Caco-2 (cell line): ENCODE measurements around the gene NXPH4. TPM values are rescaled to one million over a fixed set of nuclear protein-coding genes. Genes with fewer than 3 reads are reported as not detected.

Source experiments
- BruUV-seq: library from RNA; stranded (reverse); fragments of 400-500 nt; replicated peaks from 2 replicates; lab custom pipeline; 2021; lab: Mats Ljungman, UMichigan
- CTCF ChIA-PET: fragments of 300-600 bp; sonication (Branson Sonifier 250); formaldehyde crosslinking; loops from one replicate; lab custom pipeline; 2022; ENCODE audit warnings: antibody characterized with exemption; lab: Charles Lee
- POLR2A ChIA-PET: fragments of 300-600 bp; sonication (Branson Sonifier 250); formaldehyde crosslinking; loops from one replicate; lab custom pipeline; 2022; ENCODE audit warnings: antibody characterized with exemption; lab: Charles Lee
- DNase-seq, 2 experiments: peaks; one replicate each; pipeline versions ENCODE4 v3.0.0 to v3.0.0-alpha.2; 2020 to 2022
- H3K27me3 ChIP-seq: replicated peaks from 2 replicates; pipeline ENCODE4 v1.6.0; 2011; ENCODE audit warnings: low read length; ENCODE audit not compliant: control insufficient read depth, insufficient read depth
- H3K36me3 ChIP-seq: 2 replicates; pipeline ENCODE4 v1.5.1; 2011; ENCODE audit warnings: low read length; ENCODE audit not compliant: control insufficient read depth, insufficient read depth
- H3K4me1 ChIP-seq: fragments of 250-450 bp; sonication (Bioruptor Pico); 2 replicates; pipeline ENCODE4 v1.5.1; 2020; ENCODE audit warnings: mild to moderate bottlenecking
- H3K4me3 ChIP-seq: 2 replicates; pipeline ENCODE4 v1.5.1; 2011; ENCODE audit warnings: low read depth, mild to moderate bottlenecking, control low read depth, low read length
- H3K9me3 ChIP-seq: fragments of 250-450 bp; sonication (Bioruptor Pico); 2 replicates; pipeline ENCODE4 v1.5.1; 2020; ENCODE audit warnings: mild to moderate bottlenecking, moderate library complexity
- H3K27ac Mint-ChIP-seq: one replicate; pipeline ENCODE4 v1.8.0; 2022; ENCODE audit warnings: mixed read lengths; ENCODE audit not compliant: unreplicated experiment
- H3K27me3 Mint-ChIP-seq: one replicate; pipeline ENCODE4 v1.8.0; 2022; ENCODE audit warnings: mixed read lengths; ENCODE audit not compliant: insufficient read depth, unreplicated experiment
- H3K36me3 Mint-ChIP-seq: one replicate; pipeline ENCODE4 v1.8.0; 2022; ENCODE audit warnings: mild to moderate bottlenecking, mixed read lengths; ENCODE audit not compliant: insufficient read depth, unreplicated experiment
- H3K4me1 Mint-ChIP-seq: one replicate; pipeline ENCODE4 v1.8.0; 2022; ENCODE audit warnings: low read depth, mixed read lengths; ENCODE audit not compliant: unreplicated experiment
- H3K4me3 Mint-ChIP-seq: one replicate; pipeline ENCODE4 v1.8.0; 2022; ENCODE audit warnings: mild to moderate bottlenecking, moderate library complexity, mixed read lengths; ENCODE audit not compliant: unreplicated experiment
- H3K9me3 Mint-ChIP-seq: one replicate; pipeline ENCODE4 v1.8.0; 2022; ENCODE audit warnings: mixed read lengths; ENCODE audit not compliant: unreplicated experiment
- intact Hi-C: fragments of 100-400 bp; cut with micrococcal nuclease; formaldehyde crosslinking; loops from one replicate; pipeline ENCODE4 v1.10.0; 2022; ENCODE audit not compliant: unreplicated experiment
- total RNA-seq: library from RNA; stranded (reverse); gene quantifications from 2 replicates; pipeline ENCODE4 v1.2.3, GENCODE V29; 2022
- TF ChIP-seq, protein P1 (sequence below), 2 experiments: fragments of 200-600 bp in 1 of 2; IDR thresholded peaks; 1 replicate in 1 of 2; 2 replicates in 1 of 2; pipeline versions ENCODE4 v1.5.1 to v1.8.0; 2011 to 2022; ENCODE audit warnings: antibody characterized with exemption in 1 of 2, control low read depth in 1 of 2, inconsistent platforms in 1 of 2, low read depth in 1 of 2, low read length in 1 of 2, mild to moderate bottlenecking in 1 of 2, moderate library complexity in 1 of 2; ENCODE audit not compliant: insufficient read depth in 1 of 2, severe bottlenecking in 1 of 2, unreplicated experiment in 1 of 2

NXPH4 gene
- total RNA-seq, 1 experiment from 2014 or later = 10.0 TPM

DNA sequence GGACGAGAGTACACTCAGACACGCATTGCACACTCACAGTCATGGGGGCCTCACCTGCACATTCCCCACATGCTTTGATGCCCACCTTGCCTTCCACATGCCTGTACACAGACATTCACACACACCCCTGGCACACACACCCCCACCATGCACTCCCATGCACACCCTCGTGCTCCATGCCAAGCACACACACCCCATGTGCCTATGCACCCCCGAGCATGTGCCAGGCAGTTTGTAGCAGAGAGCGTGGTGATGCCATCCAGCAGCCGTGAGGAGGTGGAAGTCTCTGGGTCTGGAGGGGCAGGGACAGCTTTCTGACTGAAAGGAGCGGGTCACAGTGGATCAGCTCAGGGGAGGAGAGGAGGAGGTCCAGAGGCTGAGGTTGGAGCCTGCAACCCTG, 10.7 kb upstream of the NXPH4 start:
- Histone ChIP-seq H3K4me3 (no peak overlapping the region), H3K27me3 (no peaks in the 10 kb centered on the region), H3K4me1 (no peaks in the 10 kb centered on the region), H3K36me3 (peaks cover 1% of the 10 kb centered on the region), H3K9me3 (no peaks in the 10 kb centered on the region)
- Mint-ChIP-seq H3K27me3 (no peaks in the 10 kb centered on the region), H3K9me3 (no peaks in the 10 kb centered on the region), H3K27ac (no peak overlapping the region), H3K4me1 (no peaks in the 10 kb centered on the region), H3K4me3 (no peak overlapping the region), H3K36me3 (peaks cover 34% of the 10 kb centered on the region)
- ChIA-PET POLR2A (no interaction called here), CTCF (interaction anchor here (1.0 kb wide), 1 partner anchor 79 kb away, joined by 3 read pairs; no protein-coding TSS in a partner anchor)
- intact Hi-C loops = no loop called here
- TF ChIP-seq, protein P1, sequence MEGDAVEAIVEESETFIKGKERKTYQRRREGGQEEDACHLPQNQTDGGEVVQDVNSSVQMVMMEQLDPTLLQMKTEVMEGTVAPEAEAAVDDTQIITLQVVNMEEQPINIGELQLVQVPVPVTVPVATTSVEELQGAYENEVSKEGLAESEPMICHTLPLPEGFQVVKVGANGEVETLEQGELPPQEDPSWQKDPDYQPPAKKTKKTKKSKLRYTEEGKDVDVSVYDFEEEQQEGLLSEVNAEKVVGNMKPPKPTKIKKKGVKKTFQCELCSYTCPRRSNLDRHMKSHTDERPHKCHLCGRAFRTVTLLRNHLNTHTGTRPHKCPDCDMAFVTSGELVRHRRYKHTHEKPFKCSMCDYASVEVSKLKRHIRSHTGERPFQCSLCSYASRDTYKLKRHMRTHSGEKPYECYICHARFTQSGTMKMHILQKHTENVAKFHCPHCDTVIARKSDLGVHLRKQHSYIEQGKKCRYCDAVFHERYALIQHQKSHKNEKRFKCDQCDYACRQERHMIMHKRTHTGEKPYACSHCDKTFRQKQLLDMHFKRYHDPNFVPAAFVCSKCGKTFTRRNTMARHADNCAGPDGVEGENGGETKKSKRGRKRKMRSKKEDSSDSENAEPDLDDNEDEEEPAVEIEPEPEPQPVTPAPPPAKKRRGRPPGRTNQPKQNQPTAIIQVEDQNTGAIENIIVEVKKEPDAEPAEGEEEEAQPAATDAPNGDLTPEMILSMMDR (IDR thresholded peaks at IDR 0.05; ENCODE audit: insufficient read depth in 1 of 2, low read depth in 1 of 2, low read length in 1 of 2, severe bottlenecking in 1 of 2, unreplicated experiment in 1 of 2) = no peak
- BruUV-seq = no TSS peak
- DNase-seq = no peak

DNA sequence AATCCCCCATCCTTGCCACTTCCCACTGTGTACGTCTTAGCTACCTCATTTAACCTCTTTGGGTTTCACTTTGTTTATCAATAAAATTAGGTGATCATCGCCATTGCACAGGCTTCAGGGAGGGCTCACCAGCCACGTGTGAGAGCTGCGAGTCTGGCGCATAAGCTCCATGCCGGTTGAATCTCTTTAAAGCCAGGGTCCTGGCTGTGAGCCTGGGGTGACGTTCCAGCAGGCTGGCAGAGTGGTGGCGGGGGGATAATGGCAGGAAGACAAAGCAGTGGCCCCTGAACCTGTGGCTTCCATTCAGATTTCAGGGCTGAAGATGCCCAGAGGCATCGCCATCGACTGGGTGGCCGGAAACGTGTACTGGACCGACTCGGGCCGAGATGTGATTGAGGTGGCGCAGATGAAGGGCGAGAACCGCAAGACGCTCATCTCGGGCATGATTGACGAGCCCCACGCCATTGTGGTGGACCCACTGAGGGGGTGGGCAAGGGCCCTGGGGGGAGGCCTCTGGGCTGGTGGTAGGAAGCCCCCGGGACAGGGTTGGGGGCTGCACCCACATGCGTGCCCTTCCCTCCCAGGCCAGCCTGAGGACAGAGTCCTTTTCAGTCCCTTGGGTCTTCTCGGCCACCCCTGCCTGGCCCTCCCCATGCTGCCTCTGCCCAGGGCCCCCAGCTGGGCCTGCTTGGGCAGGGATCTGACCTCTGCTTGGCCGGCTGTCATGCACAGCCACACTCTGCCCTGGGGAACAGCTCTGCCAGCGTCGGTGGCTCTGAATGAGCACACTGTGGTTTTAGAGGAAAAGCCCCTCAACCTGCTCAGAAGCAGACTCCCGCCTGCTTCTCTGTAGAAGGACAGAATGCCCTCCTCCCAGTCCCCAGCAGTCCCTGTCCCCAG, 8.6 kb upstream of the NXPH4 start:
- Histone ChIP-seq H3K4me1 (no peaks in the 10 kb centered on the region), H3K4me3 (no peak overlapping the region), H3K27me3 (no peaks in the 10 kb centered on the region), H3K36me3 (peaks cover 1% of the 10 kb centered on the region), H3K9me3 (no peaks in the 10 kb centered on the region)
- no peaks in the 10 kb centered on the region for H3K9me3 Mint-ChIP-seq
- no peak overlapping the region for H3K27ac Mint-ChIP-seq
- no TSS peak for BruUV-seq
- no peaks in the 10 kb centered on the region for H3K4me1 Mint-ChIP-seq
- DNase-seq = no peak
- intact Hi-C loops = no loop called here
- H3K4me3 Mint-ChIP-seq = no peak overlapping the region
- H3K36me3 Mint-ChIP-seq = peaks cover 35% of the 10 kb centered on the region
- TF ChIP-seq, protein P1 (IDR thresholded peaks at IDR 0.05; ENCODE audit: insufficient read depth in 1 of 2, low read depth in 1 of 2, low read length in 1 of 2, severe bottlenecking in 1 of 2, unreplicated experiment in 1 of 2) = no peak
- ChIA-PET POLR2A (no interaction called here), CTCF (interaction anchor here (1.5 kb wide), 1 partner anchor 35 kb away, joined by 3 read pairs; no protein-coding TSS in a partner anchor)
- no peaks in the 10 kb centered on the region for H3K27me3 Mint-ChIP-seq

DNA sequence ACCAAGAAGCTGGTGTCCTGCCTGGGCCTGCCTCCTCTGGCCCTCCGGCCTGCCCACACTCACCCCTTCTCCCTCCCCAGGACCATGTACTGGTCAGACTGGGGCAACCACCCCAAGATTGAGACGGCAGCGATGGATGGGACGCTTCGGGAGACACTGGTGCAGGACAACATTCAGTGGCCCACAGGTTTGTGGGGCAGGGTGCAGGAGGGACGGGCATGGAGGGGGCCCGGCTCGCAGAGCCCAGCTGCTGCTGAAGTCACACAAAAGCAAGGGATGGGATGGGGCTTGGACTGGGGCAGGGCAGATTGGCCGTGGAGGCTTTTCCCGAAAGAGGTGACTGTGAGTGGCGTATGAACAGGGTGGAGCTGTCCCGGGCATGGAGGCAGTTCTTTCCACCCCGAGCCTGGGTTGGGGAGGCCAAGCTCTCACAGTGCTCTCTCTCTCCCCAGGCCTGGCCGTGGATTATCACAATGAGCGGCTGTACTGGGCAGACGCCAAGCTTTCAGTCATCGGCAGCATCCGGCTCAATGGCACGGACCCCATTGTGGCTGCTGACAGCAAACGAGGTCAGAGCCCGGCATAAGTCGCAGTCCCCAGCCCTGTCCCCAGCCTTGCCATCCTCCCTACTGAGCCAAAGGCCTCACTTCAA, 7.8 kb upstream of the NXPH4 start:
- Histone ChIP-seq H3K9me3 (no peaks in the 10 kb centered on the region), H3K4me3 (no peak overlapping the region), H3K4me1 (peaks cover 4% of the 10 kb centered on the region), H3K36me3 (peaks cover under 1% of the 10 kb centered on the region), H3K27me3 (no peaks in the 10 kb centered on the region)
- intact Hi-C loops = no loop called here
- H3K9me3 Mint-ChIP-seq = no peaks in the 10 kb centered on the region
- DNase-seq = no peak
- peaks cover 42% of the 10 kb centered on the region for H3K36me3 Mint-ChIP-seq
- H3K27ac Mint-ChIP-seq = no peak overlapping the region
- no peak overlapping the region for H3K4me3 Mint-ChIP-seq
- ChIA-PET POLR2A (no interaction called here), CTCF (interaction anchor here (1.5 kb wide), 1 partner anchor 34 kb away, joined by 3 read pairs; no protein-coding TSS in a partner anchor)
- BruUV-seq = no TSS peak
- no peaks in the 10 kb centered on the region for H3K4me1 Mint-ChIP-seq
- no peaks in the 10 kb centered on the region for H3K27me3 Mint-ChIP-seq
- TF ChIP-seq, protein P1 (IDR thresholded peaks at IDR 0.05; ENCODE audit: insufficient read depth in 1 of 2, low read depth in 1 of 2, low read length in 1 of 2, severe bottlenecking in 1 of 2, unreplicated experiment in 1 of 2) = no peak
